GM18507 (cell line): ENCODE results near the gene FAM181A.

ENCODE experiments used
- DNase-seq: peaks from one replicate; pipeline ENCODE4 v3.0.0; 2011; ENCODE audit warnings: low read depth; ENCODE audit not compliant: insufficient read length; ENCODE audit errors: extremely low spot score
- FAIRE-seq: peaks from 2 replicates; lab custom pipeline; 2011; peaks lifted over from hg19 to GRCh38; lab: Jason Lieb, UNC

Gene FAM181A

DNA sequence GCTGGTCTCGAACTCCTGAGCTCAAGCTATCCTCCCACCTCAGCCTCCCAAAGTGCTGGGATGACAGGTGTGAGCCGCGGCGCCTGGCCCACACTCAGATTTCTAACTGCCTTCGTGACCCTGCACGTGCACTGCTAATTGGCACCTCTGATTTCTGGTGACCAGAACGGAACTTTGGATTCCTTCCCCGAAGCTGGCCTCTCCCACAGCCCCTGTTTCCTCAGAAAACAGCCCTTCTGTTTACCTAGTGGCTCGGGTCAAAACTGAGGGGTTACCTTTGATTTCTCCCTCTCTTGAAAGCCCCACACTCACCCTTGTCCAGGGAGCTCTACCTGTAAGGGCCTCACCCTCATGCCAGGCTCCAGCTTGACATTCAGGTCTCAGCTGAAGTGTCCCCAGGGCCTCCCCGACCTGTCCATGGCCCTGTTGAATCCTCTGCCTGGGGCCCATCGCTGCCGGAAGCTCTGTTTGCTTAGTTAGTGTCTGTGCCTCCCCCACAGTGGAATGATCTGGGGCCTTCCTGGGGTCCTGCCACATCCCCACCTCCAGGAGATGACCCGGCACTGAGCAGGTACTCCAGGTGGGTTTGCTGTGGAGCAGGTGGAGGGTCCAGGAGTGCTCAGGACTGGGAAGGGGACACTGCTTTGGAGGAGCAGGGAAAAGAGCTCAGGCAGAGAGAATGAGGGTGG lies 24.4 kb upstream of the FAM181A start:
- FAIRE-seq, result no peak
- DNase-seq, result no peak

DNA sequence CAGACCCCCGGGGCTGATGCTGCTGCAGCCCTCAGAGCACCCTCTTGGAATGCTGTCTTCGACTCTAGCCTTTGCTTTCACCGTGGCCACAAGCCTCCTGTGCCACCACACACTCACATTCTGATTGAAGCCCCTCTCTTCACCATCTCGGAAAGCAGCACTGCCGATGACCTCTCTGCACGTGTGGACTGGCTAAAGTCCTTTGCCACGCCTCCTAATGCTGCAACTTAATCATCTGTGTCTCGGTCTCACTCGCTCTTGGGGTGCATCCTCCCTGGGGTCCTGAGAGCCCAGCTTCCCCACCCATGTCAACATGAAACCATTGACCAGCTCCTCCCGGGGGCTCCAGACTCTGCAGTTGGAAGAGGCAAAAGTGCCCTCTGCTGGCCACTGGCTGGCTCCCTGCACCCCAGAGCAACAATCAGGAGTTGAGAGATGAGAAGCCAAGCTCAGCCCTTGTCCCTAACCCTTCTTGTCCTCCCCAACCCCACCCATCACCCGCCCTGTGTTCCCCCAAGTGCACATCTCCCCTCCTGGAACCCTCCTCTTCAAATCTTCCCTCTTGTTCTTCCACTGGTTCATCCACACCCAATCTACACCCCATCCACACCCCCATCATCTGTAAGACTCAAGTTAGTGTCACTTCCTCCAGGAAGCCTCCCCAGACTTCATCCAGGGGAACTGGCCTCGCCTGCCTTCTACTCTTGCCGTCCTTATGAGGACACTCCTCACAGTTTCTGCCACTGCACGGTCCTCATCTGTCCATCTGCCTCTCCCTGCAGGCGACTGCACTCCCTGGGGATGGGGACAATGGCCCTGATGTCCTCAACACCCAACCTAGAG lies 23.6 kb upstream of the FAM181A start:
- DNase-seq (no peak), FAIRE-seq (no peak)

DNA sequence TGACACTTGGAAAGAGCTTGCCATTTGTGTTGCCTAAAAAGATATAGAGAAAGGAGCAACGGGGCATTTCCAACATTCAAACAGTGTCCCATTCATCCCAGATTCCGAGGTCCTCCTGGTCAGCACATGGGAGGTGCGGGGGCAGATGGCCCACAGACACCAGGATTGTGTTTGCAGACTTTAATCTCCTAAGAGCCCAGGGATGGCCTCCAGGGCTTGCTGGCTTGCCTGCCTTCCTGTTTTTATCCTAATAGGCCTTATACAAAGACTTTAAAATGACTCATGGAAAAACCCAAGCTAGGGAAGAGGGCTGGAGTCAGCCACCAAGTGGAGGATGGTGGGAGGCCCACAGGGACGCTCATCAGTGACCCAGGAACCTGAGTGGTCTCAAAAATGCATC lies 21.5 kb upstream of the FAM181A start:
- no peak for FAIRE-seq
- DNase-seq, result no peak

DNA sequence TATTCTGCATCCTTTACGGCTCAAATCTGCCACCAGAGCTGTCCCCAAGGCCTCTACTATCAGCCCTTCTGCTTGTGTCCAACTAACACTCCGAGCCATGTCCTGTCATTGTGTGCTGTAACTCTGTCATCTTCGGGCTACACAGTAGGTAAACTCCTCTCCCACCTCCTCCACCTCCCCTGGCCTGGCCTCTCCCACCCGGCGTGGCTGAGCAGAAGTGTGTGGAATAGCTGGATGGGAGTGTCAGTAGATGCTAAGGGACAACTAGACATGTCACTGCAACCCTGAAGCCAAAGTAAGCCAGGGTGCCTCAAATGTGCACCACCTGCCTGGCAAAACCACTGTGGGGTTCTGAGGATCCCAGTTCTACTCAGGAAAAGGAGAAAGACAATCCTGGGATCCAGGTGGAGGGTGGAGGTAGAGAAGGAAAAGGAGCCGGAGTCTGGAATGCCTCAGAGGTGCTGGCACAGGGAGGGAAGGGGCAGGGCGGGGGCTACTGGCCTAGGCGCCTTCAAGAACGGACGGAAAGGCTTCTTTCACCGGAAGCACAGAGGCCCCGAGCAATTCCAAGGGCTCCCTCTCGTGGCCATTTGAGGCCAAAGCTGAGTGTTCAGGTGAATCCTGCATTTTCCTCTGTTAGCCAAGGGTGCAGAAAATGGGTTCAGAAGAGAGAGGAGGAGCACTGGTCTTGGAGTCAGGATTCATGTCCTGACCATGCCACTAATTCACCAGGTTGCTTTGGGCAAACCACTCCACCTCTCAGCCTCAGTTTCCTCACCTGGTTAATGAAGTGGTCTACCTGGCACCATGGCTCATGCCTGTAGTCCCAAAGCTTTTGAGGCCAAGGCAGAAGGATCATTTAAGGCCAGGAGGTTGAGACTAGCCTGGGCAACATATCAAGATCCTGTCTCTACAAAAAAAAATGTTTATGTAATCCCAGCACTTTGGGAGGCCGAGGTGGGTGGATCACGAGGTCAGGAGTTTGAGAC lies 20.5 kb upstream of the FAM181A start:
- FAIRE-seq (peak; percentile 74), DNase-seq (peak; percentile 62)

DNA sequence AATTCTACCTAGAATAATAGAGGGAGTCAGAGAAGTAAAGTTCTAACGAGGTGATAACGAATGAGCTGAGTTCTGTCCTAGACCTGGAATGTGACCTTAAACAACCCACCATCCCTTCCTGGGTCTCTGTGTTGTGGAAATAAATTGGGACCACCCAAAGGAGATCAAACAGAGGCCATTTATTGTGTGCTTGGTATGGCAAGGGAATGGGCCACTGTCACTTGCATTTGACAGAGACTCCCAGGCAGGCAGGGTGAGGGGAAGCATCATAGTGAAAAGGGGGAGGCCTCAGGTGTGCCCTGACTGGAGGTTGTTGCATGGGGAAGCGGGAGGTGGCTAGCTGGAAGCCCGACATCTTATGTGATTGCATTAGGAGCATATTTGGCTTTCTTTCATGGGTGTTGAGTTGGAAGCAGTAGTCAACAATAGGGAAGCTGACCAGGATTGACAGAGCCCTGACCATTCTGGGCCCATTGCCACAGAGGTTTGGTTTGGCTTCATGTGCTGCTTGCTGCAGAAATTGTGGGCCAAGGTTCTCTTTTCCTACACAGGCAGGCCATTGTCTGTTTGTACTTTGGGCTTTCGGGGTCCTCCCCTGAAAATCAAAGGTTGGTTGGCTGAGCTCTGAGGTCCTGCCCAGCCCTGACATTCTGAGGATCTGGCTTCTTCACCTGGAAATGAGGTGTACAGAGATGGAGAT lies 17.6 kb upstream of the FAM181A start:
- FAIRE-seq (no peak), DNase-seq (no peak)

DNA sequence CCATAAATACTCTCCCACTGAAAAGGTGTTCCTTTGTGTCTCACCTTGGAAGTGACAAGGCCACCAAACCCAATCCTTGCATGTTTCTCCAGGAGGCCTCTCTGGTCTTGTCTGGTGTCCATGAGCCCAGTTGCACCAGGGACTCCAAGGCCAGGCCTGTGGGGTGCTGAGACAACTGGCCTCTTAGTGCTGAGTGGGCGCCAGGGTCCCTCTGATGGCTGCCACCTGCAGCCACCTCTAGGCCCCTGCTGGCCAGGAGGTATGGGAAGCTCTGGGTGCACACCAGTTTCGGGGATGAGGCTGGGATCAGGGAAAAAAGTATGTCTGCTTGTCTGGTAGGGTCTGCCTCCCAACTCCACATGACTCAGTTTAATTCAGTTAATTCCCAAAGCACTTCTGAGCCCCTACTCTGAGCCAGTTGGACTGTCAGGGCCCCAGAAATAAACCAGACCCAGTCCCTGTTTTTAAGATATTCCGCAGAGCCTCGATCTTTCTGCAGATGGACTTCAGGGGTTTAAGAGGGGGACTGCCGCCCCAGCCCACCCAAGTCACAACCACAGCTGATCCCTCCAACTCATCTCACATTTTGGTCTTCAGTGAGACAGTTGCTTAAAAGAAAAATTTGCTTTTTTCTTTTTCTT lies 15.0 kb upstream of the FAM181A start:
- DNase-seq (no peak), FAIRE-seq (no peak)

DNA sequence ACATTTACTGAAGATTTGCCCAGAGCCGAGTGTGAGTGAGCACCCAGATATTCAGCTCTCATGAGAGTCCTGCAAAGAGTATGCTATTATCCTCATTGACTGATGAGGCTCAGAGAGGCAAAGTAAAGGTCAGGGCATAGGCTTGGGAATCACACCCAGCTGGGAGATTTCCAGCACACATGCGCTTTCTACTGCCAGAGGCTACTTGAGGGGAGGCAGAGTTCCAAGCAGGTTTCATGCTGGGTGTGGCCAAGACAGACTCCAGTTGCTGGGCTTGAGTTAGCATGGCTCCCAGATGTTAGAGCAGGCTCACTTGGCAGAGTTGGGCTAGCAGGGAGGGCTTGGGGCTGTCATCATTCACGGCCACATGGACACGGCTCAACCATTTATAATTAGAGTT lies 14.4 kb upstream of the FAM181A start:
- DNase-seq (no peak), FAIRE-seq (no peak)

DNA sequence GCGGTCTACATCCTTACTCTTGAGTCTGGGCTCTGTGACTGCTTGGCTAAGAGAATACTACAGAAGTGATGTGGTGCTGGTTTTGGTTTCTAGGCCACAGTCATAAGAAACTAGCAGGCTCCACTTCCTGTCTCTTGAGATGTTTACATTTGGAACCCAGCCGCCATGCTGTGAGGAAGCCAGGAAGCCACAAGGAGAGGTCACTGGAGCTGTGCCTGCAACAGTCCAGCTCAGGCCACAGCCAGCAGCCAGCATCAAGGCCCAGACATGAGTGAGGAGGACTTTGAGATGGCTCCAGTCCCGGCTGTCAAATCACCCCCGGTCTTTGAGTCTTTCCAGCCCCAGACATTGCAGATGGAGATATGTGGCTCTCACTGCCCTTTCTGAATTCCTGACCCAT lies 12.9 kb upstream of the FAM181A start:
- no peak for FAIRE-seq
- no peak for DNase-seq

DNA sequence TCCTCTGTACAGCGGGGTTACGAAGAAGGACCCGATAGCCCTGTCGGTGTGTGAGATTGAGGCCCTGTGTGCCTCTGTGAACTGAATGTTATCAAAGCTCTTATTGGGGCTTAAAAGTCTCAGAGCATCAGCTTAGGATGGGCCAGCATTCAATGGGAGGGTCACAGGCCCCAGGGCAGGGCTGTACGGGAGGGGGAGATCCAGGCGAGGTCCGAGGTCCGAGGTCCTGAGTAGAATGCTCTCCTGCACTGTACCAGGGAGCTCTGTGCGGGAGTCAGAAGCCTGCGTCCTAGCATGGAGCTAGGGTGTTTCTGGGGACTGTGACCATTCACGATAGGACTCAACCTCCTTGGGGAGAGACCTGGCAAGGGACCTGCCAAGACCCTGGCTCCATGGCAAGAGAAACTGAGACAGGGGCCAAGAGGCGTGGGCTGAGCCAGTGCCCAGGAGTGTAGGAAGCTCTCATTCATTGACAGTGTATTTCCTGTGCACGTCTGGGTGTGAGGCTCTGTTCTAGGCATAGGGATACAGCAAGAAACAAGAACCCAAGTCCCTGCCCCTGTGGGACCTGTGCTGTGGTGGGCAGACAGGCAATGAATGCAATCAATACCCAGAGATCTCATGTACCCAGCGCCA lies 12.0 kb upstream of the FAM181A start:
- FAIRE-seq, result no peak

DNA sequence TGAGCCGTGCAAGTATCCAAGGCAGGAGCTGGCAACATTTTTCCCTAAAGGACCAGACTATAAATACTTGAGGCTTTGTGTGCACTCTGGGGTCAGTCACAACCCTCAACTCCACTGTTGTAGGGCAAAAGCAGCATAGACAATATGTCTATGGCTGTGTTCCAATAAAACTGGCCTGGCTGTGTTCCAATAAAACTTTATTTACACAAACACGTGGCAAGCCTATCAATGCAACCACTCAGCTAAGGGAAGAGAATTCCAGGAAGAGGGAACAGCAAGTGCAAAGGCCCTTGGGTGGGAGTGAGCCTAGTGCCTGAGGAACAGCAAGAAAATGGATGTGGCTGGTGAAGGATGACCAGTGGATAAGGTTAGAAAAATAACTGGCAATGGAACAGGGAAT lies 11.3 kb upstream of the FAM181A start:
- no peak for FAIRE-seq

More for the DNA sequence above, 12.0 kb upstream of the FAM181A start:
- DNase-seq, result no peak

DNA sequence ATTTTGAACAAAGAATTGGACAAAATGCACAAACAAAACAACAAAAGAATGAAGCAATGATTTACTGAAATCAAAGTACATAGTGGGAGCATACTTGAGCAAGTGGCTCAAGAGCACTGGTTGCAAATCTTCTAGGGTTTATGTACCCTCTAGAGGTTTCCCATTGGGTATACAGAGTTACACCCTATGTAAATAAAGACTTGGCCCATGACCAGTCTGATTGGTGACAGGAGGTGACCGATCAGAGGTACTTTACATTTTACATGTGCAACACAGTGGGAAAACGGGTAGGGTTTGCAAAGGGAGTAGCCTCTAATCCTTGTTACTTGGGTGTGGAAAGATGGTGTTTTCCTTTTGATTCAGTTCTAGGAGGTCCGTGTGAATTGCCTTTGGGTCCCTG lies 10.6 kb upstream of the FAM181A start:
- FAIRE-seq (no peak), DNase-seq (no peak)

More for the DNA sequence above, 11.3 kb upstream of the FAM181A start:
- DNase-seq, result no peak

DNA sequence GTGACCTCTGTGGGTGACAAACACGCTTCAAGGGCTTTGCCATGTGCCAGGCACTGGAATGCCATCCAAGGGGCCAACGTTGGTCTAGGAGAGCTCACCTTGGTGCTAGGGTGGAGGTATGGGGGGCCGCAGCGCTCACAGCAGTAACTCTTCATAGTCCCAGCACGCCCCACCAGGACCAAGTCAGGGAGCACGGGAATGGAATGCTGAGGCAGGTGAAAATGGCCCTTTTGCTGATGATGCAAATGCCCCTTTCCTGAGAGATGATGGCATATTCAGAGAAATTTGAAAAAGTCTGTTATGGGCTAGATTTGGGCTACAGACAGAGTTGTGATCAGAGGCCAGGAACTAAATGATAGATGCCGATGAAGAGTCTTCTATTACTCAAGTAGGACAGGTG lies 10.0 kb upstream of the FAM181A start:
- DNase-seq (no peak), FAIRE-seq (no peak)

DNA sequence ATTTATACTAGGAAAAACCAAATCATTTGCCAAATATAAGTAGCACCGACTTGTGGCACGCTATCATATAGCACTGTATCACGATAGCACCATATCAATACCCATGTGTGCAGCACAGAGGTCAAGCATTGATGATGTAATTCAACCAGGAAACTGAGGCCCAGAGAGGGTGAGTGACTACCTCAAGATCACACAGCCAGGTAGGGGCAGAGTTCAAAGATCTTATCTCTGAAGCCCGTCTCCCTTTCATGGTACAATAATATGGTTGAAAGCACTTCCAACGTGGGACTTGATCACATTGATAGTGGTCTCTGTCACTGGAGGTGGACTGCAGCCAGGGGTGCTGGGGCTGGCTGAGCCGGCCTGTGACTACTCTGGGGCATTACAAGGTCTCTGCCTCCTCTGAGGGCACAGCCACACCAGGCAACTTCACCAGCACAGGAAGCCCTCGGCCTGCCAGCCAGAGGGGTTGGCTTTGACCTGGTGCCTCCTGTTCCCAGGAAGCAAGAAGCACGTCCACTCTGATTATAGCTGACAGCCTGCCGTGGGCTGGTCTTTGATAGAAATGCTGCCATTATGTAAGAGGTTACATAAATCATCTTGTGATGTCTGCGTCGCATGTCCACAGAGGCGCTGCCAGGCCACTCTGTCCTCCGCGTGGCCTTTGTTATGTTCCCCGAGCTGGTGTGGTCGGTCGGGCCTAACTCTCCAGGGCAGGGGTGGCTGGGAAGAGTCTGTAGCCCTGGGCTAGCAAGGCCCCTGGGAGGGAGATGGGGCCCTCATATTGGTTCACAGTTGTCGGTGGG lies 5.9 kb upstream of the FAM181A start:
- FAIRE-seq, result no peak
- no peak for DNase-seq

DNA sequence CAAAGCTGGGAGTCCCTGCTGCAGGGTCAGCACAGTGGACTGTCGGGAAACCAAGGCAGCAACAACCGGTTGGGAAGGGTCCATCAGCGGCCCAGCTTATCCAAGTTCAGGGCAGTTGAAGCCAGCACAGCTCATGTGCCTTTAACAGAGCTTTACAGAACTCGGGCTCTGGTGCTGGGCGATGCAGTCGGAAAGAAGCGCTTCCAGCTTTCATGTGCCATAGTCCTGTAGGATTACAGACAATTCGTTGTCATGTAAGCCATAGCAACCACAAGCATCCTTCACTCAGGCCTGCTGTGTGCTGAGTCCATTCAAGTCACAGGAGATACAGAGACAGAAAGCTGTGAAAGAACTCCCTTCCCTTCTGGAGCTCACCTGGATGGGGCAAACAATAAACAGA lies 3.5 kb upstream of the FAM181A start:
- DNase-seq (no peak), FAIRE-seq (no peak)

DNA sequence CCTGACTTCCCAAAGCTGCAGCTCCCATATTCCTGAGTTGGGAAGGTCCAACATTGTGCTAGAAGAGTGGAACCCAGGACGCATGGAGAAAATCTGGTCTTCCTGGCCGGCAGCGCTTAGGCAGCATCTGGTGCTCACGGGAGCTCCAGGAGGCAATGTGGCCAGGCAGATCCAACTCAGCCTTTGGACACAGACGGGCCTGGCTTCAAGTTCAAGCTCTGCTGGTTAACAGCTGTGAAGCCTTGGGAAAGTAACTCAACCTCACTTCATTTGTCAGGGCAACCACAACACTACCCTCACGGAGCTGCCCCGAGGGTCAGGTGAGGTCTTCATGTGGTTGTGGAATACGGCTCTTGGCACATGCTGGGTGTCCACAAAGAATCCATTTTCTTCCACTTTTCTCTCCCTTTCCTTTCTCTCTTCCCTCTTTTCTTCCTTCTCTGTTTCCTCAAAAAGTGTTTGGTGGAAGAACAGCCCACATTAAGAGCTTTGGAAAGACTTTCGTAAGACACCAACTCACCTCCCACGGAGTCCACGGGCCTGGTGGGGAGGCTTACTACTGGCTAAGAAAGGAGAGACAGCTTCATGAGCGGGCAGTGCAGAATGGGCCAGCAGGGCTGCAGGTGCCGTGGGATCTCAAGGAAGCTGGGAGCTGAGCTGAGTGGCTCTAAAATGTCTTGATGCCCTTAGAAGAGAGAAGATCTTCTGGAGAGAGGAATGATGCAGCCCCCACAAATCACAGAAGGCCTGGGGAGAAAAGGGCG lies 2.4 kb upstream of the FAM181A start:
- no peak for DNase-seq
- no peak for FAIRE-seq

DNA sequence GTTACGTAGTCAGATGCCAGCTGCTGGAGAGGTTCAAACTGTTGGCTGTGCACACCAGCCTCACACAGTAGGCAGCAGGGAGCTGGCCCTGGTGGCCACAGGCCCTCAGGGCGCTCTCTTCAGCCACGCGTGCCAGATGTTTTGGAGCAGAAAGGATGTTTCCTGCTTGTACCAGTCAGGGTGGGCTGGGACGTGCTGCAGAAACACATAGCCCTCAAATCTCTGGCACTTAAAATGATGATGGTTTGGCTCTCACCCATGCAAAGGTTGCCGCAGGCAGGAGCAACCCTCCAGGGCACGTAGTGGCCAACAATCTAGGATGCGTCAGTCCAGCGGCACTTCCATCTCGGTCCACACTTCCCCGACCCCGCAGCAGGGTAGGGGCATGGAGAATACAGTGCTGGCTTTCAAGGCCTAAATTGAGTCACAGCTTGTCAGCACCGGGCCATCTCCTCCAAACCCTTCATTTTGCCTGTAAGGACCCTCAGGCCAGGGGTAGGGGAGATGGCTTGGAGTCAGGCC lies 1.7 kb upstream of the FAM181A start:
- DNase-seq, result no peak

More for the DNA sequence above, 1.7 kb upstream of the FAM181A start:
- FAIRE-seq, result no peak
